AG20443 (cell line): ENCODE results near the gene NOL4.

ENCODE experiments used
- DNase-seq: peaks from one replicate; pipeline ENCODE4 v3.0.0; 2012; ENCODE audit warnings: low spot score, mixed read lengths

Gene NOL4

DNA sequence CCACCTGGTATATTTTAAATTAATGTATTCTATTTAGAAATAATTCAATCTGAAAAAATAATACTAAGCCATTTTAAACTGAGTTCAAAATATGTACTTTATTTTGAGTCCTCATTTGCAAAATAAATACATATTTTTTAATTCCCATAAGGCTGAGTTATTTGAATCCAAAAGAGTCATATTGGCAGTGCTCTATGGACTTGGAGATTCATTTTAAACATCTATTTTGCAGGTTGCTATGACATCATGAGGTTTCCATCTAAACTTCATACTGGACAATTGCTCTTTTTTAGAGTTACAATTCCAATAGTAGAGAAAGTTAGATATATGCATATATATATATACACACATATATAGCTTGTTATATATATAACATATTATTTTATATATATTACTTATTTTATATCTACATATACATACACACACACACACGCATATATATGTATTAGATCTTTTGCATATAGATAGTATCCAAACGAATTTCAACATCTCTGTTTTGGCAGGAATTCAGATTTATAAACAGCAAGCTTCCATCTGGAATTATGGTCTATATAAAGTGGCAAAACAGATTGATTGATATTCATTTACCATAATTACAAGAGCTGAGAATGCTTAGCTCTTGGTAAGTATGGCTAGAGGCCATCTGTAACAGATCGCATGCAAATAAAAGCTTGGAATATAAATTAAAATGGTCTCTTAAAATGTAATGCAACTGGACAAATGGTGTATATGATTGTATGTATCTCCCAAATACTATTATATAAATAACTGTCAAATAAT, 34.9 kb downstream of the NOL4 start:
- no peak for DNase-seq
